Measurements from ENCODE around the gene PAX4.
A peak's percentile ranks its signal among the peaks of the same experiment; 100 is the strongest.

The PAX4 gene, protein sequence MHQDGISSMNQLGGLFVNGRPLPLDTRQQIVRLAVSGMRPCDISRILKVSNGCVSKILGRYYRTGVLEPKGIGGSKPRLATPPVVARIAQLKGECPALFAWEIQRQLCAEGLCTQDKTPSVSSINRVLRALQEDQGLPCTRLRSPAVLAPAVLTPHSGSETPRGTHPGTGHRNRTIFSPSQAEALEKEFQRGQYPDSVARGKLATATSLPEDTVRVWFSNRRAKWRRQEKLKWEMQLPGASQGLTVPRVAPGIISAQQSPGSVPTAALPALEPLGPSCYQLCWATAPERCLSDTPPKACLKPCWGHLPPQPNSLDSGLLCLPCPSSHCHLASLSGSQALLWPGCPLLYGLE

DNA sequence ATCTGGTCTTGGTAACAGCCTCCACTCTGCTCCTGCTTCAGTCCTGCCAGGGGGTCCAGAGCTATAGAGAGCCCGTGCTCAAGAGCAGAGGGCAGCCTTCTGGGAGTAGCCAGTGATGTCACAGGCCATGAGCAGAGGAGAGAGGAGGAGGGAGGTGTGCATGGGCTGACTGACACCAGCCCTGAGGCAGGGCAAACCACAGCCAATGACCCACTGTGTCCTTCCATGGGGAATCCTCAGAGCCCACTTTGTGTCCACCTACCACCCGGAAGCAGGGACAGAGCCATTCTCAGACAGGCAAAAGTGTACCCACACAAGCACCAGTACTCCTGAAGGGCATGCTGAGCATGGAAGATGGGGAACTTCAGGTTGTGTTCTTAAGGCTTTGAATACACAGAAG lies at the start of gene PAX4:
Gene PAX4, minus strand, starts transcription at position 101 of the 400 bp plus-strand sequence. CDS start 2,214 bp downstream, outside the sequence.
- no peak within 1 kb of the TSS for H3K9ac ChIP-seq (ENCODE audit: low read depth, low read length)
- 0 out of 2 replicates have a peak, but pooled peaks cover 6% of the 10 kb centered on the region for H3K4me1 ChIP-seq (ENCODE audit: insufficient read depth, low read length)
- H3K9me3 ChIP-seq (ENCODE audit: control insufficient read depth, insufficient read depth, low read length) = no peaks in the 10 kb centered on the region
- H3K36me3 ChIP-seq (ENCODE audit: insufficient read depth, low read length) = no peaks in the 10 kb centered on the region

DNA sequence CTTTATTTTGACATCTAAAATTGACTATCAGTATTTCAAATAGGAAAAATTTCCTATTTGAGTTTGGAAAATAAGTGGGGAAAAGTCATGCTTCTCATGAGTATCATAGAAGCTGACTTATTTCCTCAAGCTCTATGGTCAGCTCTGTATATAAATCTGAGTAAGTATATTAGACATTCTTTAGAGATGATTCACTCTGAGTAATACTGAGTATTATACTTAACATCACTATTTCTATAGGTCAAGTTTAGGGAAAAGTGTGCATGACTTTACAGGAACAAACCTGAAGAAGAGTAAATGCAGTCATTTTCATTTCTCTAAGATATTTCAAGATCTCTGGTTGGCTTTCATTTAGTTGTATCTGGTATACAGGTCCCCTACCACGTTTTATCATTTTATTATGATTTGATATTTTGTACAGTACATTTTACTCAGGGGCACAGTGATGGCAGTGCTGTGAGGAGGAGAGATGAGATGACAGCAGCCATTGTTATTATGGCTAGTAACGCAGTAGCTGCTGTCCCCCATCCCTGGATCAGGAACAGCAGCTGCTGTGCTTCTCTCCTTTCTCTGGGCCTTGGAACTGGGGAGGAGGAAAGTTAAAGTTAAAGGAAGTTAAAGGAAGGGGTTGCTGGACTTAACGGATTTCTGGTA lies 49.2 kb upstream of the PAX4 start:
- no peaks in the 10 kb centered on the region for H3K36me3 ChIP-seq (ENCODE audit: insufficient read depth, low read length)
- peaks cover 20% of the 10 kb centered on the region for H3K4me1 ChIP-seq (ENCODE audit: insufficient read depth, low read length)
- H3K9ac ChIP-seq (ENCODE audit: low read depth, low read length) = no peak overlapping the region
- no peaks in the 10 kb centered on the region for H3K9me3 ChIP-seq (ENCODE audit: control insufficient read depth, insufficient read depth, low read length)

DNA sequence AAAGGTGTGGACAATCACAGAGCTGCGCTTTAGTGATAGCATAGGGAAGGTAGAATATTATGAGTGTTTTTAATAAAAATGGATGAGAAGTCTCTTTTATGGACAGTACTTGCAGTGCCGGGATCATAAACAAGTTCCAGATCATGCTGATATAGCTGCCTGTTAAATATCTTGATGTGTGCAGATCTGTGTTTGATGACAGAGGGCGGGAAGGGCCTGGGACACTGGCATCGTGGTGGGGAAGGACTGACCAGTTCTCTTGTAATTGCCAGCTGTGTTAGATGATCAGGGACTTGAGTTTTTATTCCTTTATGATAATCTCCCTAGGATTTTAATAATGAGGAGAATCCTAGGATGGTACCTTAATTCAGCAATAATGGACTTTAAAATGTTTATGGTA lies 48.7 kb upstream of the PAX4 start:
- no peaks in the 10 kb centered on the region for H3K36me3 ChIP-seq (ENCODE audit: insufficient read depth, low read length)
- no peaks in the 10 kb centered on the region for H3K9me3 ChIP-seq (ENCODE audit: control insufficient read depth, insufficient read depth, low read length)
- peaks cover 20% of the 10 kb centered on the region for H3K4me1 ChIP-seq (ENCODE audit: insufficient read depth, low read length)
- H3K9ac ChIP-seq (ENCODE audit: low read depth, low read length) = no peak overlapping the region

DNA sequence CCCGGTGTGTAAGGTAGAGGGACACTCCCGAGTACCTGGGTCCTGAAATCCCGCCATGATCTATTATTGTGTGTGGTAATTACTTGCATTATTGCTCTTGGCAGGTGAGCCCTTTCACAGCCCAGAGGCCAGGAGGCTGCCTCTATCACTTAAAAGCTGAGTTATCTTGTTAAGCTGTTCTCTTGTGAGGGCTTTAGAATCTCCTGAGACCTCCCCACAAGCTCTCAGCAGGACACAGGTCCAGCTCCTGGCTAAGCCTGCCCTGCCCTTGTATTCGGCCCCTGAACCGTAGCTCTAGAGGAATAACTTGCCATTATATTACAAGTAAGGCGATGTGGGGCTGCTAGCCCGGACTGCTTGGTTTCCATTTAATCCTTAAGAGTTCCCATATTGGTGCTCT lies 48.0 kb upstream of the PAX4 start:
- no peaks in the 10 kb centered on the region for H3K9me3 ChIP-seq (ENCODE audit: control insufficient read depth, insufficient read depth, low read length)
- no peak overlapping the region for H3K9ac ChIP-seq (ENCODE audit: low read depth, low read length)
- peaks cover 24% of the 10 kb centered on the region for H3K4me1 ChIP-seq (ENCODE audit: insufficient read depth, low read length)
- H3K36me3 ChIP-seq (ENCODE audit: insufficient read depth, low read length) = no peaks in the 10 kb centered on the region

DNA sequence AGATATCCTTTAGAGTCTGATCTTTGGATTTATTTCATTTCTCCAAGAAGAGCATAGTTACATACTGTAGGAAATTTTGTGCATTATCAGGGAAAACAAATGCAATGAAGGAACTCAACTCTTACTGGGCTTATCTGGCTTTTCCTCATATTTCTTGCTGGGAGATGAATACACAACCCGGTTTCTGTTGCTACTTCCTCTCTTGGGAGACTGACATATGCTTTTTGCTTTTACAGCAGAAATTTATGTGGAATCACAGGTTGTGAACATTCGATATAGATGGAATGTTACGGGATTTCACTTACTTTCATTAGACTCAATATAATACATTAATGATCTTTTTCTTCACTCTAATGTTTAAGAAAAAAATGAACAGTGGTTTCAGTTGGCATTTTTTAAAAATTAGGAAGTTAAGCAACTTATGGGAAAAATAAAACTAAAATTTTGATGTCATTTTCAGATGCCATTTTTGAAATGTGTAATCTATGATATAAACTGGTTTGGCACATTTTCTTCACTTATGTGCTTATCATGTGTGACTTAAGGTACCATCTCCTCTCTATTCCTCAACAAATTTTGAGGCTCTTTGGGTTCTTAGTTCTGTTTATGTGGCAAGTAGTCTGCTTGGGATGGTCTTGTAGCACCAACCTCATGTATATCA lies 41.2 kb upstream of the PAX4 start:
- H3K36me3 ChIP-seq (ENCODE audit: insufficient read depth, low read length) = no peaks in the 10 kb centered on the region
- H3K9me3 ChIP-seq (ENCODE audit: control insufficient read depth, insufficient read depth, low read length) = no peaks in the 10 kb centered on the region
- H3K9ac ChIP-seq (ENCODE audit: low read depth, low read length) = no peak overlapping the region

DNA sequence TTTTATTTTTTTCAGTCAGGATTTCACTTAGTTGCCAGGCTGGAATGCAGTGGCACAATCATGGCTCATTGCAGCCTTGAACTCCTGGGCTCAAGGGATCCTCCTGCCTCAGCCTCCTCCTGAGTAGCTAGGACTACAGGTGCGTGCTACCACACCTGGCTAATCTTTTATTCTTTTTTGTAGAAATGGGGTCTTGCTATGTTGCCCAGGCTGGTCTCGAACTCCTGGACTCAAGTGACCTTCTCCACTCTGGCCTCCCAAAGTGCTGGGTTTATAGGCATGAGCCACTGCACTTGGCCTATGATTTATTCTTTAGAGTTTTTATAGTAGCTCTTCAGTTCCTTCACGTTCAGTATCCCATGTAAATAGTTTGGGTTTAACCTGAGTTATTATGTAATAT lies 39.6 kb upstream of the PAX4 start:
- no peaks in the 10 kb centered on the region for H3K9me3 ChIP-seq (ENCODE audit: control insufficient read depth, insufficient read depth, low read length)
- no peak overlapping the region for H3K9ac ChIP-seq (ENCODE audit: low read depth, low read length)
- no peaks in the 10 kb centered on the region for H3K36me3 ChIP-seq (ENCODE audit: insufficient read depth, low read length)
- H3K4me1 ChIP-seq (ENCODE audit: insufficient read depth, low read length) = peaks cover 28% of the 10 kb centered on the region

More for the DNA sequence above, 41.2 kb upstream of the PAX4 start:
- H3K4me1 ChIP-seq (ENCODE audit: insufficient read depth, low read length) = peaks cover 22% of the 10 kb centered on the region

DNA sequence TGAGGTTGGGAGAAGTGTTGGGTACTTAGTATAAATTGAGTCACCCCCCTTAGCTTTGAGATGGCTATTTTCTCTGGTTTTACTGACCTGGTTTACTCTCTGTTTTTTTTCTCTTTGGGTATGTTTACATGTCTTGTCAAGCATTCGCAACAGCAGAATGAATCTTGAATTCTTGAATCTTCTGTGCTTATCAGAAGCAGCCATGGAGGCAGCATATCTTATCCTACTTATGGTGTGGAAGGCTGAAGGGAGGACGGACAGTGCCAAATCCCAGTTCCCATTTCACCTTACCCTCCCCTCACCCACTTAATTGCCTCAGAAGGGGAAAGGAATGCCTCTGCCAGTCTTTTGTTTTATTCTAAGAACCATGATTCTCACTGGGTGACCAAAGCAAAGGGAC lies 37.8 kb upstream of the PAX4 start:
- peaks cover 23% of the 10 kb centered on the region for H3K4me1 ChIP-seq (ENCODE audit: insufficient read depth, low read length)

DNA sequence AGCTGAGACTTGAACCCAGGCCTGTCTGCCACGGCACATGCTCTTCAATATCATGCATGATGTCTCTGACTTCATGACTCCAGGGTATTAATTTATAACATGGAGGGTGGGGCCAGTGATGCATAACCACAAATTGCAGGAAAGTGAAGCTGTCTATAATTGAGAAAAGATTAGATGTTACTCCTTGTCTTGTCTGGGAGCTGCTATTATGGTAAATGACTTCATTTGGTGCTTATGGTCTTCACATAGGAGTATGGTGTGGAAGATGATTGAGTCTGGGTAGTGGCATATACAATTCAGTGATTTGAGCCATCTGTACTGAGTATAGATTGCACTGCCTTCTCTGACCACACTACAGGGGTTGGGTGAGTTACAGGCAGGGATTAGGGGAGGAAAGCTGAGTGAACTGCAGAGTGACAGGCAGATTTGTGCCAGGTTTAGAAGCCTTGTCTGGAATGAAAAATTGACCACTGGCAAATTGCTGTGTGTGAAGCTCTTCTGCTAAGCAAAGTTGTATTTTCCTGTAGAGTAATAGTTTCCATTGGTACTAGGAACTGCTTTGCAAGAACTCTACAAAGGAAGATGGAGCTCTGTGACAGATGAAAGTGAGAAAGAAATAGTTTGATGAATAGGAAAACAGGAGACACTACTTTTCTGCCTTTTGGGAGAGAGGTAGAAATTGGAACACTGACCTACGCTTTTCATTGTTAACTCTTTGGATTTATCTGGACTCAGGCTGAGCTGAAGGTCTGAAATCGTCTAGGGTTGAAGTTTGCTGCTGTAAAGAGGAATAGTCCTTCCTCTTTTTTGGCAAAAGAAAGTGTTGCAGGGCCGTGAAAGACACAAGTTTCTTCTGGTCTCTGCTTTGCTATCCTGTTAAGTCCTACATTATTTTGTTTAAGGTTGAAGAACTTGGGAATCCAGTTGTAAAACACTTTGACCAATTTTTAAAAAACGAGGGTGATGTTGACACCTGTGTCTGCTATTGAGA lies 36.8 kb upstream of the PAX4 start:
- Histone ChIP-seq H3K4me1 (ENCODE audit: insufficient read depth, low read length) (peaks cover 23% of the 10 kb centered on the region), H3K9me3 (ENCODE audit: control insufficient read depth, insufficient read depth, low read length) (no peaks in the 10 kb centered on the region), H3K36me3 (ENCODE audit: insufficient read depth, low read length) (no peaks in the 10 kb centered on the region), H3K9ac (ENCODE audit: low read depth, low read length) (no peak overlapping the region)

More for the DNA sequence above, 37.8 kb upstream of the PAX4 start:
- Histone ChIP-seq H3K36me3 (ENCODE audit: insufficient read depth, low read length) (no peaks in the 10 kb centered on the region), H3K9ac (ENCODE audit: low read depth, low read length) (no peak overlapping the region), H3K9me3 (ENCODE audit: control insufficient read depth, insufficient read depth, low read length) (no peaks in the 10 kb centered on the region)

DNA sequence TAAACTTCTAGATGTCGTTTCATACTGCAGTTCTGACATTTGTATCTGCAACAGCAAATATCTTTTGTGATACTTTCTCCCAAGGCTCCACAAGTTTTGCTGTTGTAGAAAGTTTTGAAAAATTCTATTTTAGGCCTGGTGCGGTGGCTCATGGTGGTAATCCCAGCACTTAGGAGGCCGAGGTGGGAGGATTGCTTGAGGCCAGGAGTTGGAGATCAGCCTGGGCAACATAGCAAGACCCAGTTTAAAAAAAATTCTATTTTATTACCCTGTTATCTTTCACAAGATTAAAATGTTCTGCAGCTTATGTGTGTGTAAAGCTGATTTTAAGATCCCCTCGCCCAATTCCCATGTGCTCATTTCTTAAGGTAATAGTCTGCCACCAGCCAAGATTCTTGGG lies 35.5 kb upstream of the PAX4 start:
- Histone ChIP-seq H3K4me1 (ENCODE audit: insufficient read depth, low read length) (peaks cover 23% of the 10 kb centered on the region), H3K9me3 (ENCODE audit: control insufficient read depth, insufficient read depth, low read length) (no peaks in the 10 kb centered on the region), H3K9ac (ENCODE audit: low read depth, low read length) (peak overlapping the region; percentile 90; the same call in 1 of the 2 replicates), H3K36me3 (ENCODE audit: insufficient read depth, low read length) (no peaks in the 10 kb centered on the region)

DNA sequence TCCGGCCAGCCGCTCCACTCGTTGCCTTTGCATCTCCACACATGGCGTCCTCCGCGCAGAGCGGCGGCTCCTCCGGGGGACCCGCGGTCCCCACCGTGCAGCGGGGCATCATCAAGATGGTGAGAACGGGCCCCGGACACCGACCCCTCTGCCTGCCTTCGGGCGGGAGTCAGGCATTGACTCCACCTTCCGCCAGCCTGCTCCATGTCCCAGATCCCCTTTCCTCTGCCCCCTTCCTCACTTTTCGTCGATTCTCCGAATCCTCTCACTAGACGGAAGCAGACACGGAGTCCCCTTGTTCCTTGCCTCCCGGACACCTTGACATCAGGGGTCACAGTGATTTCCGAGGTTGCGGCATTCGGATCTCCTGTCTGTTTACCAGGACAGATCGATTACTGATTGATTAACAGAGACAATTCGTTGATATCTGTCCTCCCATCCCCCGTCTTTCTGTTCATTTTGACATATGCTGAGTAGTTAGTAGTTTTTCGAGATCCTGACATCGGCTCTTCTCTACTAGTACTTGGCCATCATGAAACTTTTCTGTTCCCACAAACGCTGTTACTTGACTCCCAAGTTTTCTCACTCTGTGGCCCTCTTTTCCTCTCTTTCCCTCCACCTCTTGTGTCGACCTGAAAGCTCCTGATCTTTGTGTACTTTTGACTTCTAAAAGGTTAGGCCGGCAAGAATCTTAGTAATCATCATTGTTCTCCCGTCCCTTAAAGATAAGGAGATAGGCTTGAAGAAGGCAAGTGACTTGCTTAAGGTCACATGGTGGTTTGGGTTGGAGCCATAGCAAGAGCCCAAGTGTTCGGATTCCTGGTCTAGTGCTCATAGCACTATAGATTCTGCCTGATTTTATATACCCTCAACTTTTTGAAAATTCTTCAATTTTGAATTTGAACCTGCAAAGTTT lies 34.6 kb upstream of the PAX4 start:
- Histone ChIP-seq H3K4me1 (ENCODE audit: insufficient read depth, low read length) (peaks cover 23% of the 10 kb centered on the region), H3K36me3 (ENCODE audit: insufficient read depth, low read length) (no peaks in the 10 kb centered on the region), H3K9ac (ENCODE audit: low read depth, low read length) (peak overlapping the region; percentile 90), H3K9me3 (ENCODE audit: control insufficient read depth, insufficient read depth, low read length) (no peaks in the 10 kb centered on the region)

DNA sequence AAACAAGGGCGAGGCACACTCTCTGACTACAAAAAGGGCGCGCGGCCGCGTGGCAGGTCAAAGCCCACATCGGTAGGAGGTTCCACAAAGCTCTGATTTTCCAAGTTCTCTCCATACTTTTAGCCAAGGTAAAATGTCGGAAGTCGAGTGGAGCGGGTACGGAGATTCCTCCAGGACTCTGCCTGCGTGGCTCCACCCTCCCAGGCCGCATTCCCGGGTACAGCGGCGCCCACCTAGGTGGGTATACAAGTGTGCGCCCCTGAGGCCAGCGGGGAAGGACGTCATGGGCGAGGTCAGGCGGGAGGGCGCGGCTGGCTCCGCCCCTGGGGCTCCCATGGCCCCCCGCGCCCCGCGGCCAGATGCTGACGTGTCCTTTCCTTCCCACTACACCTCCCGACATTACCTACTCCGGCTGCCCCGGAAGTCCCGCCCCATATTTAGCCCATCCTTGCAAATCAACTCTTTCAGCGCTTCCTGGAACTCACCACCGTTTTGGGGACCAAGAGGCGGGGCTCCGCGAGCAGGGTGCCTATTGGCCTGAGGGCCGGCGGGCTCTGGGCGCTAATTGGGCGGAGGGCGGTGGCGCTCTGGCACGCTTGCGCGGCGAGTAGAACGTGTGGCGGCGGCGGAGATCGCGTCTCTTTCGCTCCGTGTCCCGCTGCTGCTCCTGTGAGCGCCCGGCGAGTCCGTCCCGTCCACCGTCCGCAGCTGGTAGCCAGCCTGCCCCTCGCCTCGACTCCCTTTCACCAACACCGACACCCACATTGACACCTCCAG lies 33.8 kb upstream of the PAX4 start, which contains the start of gene SND1:
Gene SND1, plus strand, starts transcription at position 639 of the 777 bp plus-strand sequence. CDS start 180 bp downstream, outside the sequence.
- H3K4me1 ChIP-seq (ENCODE audit: insufficient read depth, low read length) = peaks cover 23% of the 10 kb centered on the region
- no peaks in the 10 kb centered on the region for H3K9me3 ChIP-seq (ENCODE audit: control insufficient read depth, insufficient read depth, low read length)
- H3K36me3 ChIP-seq (ENCODE audit: insufficient read depth, low read length) = no peaks in the 10 kb centered on the region
- peak within 1 kb of the TSS; percentile 90 for H3K9ac ChIP-seq (ENCODE audit: low read depth, low read length)

DNA sequence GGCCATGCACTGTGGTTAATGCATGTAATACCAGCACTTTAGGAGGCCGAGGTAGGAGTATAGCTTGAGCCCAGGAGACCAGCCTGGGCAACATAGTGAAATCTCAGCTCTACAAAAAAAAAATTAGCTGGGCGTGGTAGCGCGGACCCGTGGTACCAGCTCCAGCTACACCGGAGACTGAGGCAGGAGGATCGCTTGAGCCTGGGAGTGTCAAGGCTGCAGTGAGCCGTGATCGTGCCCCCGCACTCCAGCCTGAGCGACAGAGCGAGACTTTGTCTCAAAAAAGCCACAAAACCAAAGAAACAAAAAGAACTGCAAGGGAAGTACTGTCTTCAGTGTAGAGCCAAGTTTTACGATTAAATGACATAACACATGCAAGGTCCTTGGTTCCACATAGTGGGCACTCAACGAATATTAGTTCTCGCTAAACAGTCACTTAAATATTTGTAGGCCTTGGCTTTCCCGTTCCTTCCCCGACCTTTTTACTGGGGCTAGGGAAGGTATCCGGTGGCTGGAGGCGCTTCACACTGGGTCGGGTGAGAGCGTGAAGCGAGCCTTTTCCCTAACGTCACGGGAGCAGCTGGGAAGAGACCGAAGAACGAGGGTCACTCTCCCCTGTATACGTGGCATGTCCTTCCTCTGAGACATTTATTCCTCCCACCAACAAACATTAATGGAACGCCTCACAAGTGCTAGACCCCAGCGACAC lies 33.1 kb upstream of the PAX4 start:
- peaks cover 23% of the 10 kb centered on the region for H3K4me1 ChIP-seq (ENCODE audit: insufficient read depth, low read length)
- H3K9me3 ChIP-seq (ENCODE audit: control insufficient read depth, insufficient read depth, low read length) = no peaks in the 10 kb centered on the region
- no peaks in the 10 kb centered on the region for H3K36me3 ChIP-seq (ENCODE audit: insufficient read depth, low read length)
- H3K9ac ChIP-seq (ENCODE audit: low read depth, low read length) = peak overlapping the region; percentile 73

Measured in ES-I3 (cell line).